CD4-positive, alpha-beta T cell treated with Interleukin-15 for 1 hour (primary cell): Measurements from ENCODE around the gene TIMM50.
A peak's percentile ranks its signal among the peaks of the same experiment; 100 is the strongest.

Source experiments
- DNase-seq: peaks from one replicate; pipeline ENCODE4 v3.0.0-alpha.2; 2020

Gene TIMM50

GRCh38 chr19:39502640-39503417 lies 22.2 kb downstream of the TIMM50 start:
- DNase-seq = peak; percentile 79

GRCh38 chr19:39506598-39506943 lies 25.9 kb downstream of the TIMM50 start:
- DNase-seq = no peak

GRCh38 chr19:39506944-39507714 lies 26.5 kb downstream of the TIMM50 start:
- peak; percentile 55 for DNase-seq

DNA sequence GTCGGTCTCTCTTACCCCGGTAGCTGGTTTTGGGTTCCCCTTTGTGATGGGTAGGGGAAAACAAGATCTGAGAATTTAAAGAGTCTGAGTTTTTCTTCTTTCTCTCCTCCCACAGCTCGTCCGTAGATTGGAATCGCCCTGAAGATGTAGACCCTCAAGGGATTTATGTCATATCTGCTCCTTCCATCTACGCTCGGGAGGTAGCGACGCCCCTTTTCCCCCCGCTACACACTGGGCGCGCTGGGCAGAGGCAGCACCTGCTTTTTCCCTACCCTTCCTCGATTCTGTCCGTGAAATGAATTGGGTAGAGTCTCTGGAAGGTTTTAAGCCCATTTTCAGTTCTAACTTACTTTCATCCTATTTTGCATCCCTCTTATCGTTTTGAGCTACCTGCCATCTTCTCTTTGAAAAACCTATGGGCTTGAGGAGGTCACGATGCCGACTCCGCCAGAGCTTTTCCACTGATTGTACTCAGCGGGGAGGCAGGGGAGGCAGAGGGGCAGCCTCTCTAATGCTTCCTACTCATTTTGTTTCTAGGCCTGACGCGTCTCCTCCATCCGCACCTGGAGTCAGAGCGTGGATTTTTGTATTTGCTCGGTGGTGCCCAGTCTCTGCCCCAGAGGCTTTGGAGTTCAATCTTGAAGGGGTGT lies 27.2 kb downstream of the TIMM50 start:
- DNase-seq = no peak

DNA sequence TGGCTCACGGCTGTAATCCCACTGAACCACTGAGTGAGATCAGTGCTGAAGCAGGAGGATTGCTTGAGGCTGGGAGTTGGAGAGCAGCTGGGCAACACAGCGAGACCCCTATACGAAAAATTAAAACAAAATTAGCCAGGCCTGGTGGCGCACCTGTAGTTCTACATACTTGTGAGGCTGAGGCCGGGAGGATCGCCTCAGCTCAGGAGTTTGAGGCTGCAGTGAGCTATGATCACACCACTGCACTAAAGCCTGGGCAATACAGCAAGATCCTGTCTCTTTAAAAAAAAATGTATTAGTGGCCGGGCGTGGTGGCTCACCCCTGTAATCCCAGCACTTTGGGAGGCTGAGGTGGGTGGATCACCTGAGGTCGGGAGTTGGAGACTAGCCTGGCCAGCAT lies 28.0 kb downstream of the TIMM50 start:
- DNase-seq = no peak

DNA sequence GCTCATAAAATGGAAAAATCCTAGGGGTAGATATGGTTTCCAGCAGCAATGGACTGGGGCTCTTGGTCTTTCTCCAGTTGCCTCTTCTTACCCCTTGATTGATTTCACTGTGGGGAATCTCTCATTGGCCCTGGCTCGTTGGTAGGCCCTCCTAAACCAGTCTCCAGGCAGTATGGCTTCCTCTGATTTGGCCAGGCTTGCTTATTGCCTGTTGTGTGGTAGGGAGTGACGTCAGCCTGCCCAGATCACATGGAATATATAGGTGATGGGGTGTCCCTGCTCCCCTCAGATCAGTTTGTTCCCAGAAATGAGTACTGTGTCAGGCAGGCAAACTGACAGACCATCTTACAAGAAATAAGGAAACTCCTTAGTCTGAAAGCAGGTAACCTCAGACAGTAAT lies 28.6 kb downstream of the TIMM50 start:
- DNase-seq = no peak

DNA sequence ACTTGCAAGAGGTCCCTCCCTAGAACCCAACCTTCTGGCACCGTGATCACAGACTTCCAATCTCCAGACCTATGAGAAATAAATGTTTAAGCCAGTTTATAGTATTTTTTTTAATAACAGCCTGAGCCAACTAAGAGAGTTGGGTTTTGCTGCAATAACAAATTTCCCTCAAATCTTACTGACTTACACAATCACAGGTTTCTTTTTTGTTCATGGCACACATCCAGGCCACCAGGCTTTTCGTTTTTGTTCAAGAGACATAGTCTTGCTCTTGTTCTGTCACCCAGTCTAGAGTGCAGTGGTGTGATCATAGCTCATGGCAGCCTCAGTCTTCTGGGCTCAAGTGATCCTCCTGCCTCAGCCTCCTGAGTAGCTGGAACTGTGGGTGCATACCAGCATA lies 32.4 kb downstream of the TIMM50 start:
- no peak for DNase-seq

DNA sequence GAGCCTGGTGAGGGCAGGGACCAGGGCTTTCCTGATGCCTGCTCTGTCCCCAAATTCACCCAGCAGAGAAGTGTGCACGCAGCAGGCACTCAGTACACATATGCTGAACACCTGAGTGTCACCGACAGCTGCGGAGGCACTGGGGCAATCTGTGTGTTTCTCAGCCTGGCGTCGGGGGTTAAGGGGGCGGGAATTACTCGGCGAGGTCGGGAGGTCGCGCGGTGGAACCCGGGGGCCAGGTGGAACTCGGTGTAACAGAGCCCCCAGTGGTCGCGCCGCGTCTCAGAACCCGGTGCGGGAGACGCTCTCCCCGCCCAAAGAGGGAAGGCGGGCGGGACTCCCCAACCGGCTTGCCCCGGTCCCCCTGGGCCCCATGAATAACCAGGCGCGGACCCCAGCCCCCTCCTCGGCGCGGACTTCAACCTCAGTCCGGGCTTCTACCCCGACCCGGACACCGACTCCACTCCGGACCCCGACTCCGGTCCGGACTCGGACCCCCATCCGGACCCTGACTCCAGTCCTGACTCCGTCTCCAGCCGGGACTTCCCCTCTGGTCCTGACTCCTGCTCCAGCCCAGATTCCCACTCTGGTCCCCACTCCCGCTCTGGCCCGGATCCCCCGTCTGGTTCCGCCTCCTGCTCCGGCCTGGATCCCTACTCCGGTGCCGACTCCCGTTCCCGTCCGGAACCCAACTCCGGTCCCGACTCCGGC lies 34.4 kb downstream of the TIMM50 start, which contains the start of gene SELENOV:
Gene SELENOV, plus strand, starts transcription at position 300 of the 711 bp plus-strand sequence. Its CDS starts 74 bp downstream, at position 374.
- DNase-seq = no peak

- DNase-seq = no peak
Measured at GRCh38 chr19:39515551-39516191, 35.0 kb downstream of the TIMM50 start.

GRCh38 chr19:39516270-39516669 lies 35.6 kb downstream of the TIMM50 start:
- DNase-seq = no peak

DNA sequence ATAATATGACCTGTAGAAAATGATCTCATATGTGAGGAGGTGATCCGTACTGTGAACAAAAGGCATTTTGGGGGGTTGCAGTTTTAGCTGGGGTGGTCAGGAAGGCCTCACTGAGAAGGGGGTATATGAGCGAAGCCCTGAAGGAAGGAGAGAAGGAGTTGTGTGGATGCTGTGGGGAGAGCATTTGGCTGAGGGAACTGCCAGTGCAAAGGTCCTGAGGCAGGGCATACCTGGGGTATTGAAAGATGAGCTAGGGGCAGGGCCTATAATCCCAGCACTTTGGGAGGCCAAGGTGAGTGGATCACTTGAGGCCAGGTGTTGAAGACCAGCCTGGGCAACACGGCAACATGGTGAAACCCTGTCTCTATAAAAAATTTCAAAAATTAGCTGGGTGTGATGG lies 36.8 kb downstream of the TIMM50 start:
- DNase-seq = no peak

- DNase-seq = no peak
Measured at GRCh38 chr19:39518458-39518857, 37.8 kb downstream of the TIMM50 start.

DNA sequence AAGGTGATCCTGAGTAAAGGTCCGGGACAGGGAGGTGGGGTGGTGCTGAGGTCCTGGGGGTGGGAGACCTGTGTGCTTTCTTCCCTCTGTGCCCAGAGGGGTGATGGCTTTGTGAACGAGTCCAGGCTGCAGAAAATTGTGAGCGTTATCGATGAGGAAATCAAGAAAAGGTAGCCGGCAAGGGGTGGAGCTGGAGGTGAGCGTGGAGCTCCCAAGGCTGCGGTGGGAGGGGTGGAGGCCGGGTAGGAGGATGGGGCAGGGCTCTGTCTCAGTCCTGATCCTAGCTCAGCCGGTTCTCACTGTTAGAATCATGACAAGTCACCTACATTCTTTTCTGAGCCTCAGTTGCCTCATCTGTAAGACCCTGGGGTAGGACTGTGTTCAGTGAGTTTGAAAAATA lies 38.3 kb downstream of the TIMM50 start:
- DNase-seq = no peak

GRCh38 chr19:39520541-39521484 lies 40.2 kb downstream of the TIMM50 start:
- DNase-seq = no peak

- peak; percentile 39 for DNase-seq
Measured at GRCh38 chr19:39524495-39524894, 43.9 kb downstream of the TIMM50 start.

DNA sequence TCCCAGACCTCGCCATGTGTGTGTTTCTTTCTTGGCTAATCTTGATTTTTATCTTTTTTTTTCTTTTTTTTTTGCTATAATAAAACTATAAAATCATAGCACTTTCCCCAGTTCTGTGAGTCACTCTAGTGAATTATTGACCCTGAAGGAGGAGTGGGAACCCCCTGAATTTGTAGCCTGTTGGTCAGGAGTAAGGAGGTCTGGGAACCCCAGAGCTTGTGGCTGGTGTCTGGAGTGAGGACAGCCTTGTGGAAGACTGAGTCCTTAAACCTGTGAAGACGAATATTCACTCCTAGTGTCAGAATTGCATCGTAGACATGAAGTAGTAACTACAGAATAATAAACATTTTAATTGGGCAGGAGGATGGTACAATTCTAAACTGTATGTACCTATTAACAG lies 44.6 kb downstream of the TIMM50 start:
- no peak for DNase-seq

DNA sequence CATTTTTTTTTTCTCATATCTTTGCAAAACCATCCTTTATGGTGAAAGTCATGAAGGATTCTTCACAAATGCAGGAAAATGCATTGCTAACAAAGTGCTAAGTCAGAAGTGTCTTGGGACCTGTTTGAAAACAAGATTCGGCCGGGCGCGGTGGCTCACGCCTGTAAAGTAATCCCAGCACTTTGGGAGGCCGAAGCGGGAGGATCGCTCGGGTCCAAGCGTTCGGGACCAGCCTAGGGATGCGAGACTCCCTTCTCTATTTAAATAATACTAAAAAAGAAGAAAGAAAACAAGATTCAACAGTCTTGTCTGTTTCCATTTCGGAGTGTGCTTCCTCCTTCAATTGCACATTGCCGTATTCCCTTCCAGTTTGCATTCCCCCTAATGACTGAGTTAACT lies 51.2 kb downstream of the TIMM50 start:
- DNase-seq = no peak

DNA sequence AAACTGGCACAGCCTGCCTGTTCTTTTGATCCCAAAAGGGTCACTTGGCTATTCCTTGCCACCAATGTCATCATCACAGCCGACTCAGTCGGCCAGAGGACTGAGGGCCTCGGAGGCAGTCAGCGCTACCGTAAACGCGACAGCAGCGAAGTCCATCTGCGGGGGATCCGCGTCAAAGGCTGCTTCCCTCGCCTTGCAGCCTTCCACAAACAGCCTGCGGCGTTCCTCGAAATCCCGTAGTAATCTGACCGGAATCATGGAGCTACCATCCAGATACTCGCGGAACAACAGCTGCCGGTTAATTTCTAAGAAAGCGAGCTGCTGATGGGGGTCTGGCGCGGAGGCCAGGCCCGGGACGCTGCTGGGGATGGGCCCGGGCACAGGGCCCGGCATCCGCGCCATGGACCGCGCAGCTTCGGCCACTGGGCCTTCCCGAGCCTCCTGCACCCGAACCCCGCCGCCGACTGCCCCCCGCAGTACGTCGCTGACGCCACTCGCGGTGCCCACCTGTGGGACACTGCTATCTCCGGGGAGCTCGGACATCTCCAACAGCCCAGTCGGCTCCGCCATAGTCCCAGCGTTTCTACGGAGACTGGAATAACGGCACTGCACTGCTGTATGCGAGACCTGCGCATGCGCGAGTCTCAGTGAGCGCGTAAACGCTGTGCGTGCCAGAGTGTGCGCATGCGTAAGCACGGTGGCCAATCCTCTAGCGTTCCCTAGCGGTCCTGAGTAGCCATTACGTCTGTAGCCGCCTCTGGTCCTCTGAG lies 51.8 kb downstream of the TIMM50 start, which contains the start of gene EID2B:
Gene EID2B, minus strand, starts transcription at position 620 of the 770 bp plus-strand sequence. Its CDS starts 50 bp downstream, at position 570.
- peak; percentile 95 for DNase-seq

- no peak for DNase-seq
Measured at GRCh38 chr19:39533003-39533512, 52.4 kb downstream of the TIMM50 start.

DNA sequence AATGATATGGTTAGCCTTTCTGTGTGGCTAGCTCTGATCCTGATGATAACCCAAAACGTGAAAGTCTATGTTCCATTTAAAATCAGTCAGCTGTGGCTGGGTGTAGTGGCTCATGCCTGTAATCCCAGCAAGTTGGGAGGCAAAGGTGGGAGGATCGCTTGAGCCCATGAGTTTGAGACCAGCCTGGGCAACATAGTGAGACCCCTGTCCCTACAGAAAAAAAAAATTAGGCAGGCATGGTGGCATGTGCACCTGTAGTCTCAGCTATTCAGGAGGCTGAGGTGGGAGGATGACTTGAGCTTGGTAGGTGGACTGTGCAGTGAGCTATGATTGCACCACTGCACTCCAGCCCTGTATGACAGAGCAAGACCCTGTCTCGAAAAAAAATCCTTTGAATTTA lies 53.2 kb downstream of the TIMM50 start:
- no peak for DNase-seq
